ENCODE results near the gene SPTBN1.
"Not testable (repeated sequence)": the region's sequence is repeated elsewhere in the genome, so short reads cannot be mapped to it uniquely, and the experiment has no call there.

The SPTBN1 gene

GRCh38 chr2:54685263-54685775, 229.2 kb downstream of the SPTBN1 start:
- in situ Hi-C loops (cut with MboI; ENCODE audit: low sequenced_read_pairs), result no loop called here

DNA sequence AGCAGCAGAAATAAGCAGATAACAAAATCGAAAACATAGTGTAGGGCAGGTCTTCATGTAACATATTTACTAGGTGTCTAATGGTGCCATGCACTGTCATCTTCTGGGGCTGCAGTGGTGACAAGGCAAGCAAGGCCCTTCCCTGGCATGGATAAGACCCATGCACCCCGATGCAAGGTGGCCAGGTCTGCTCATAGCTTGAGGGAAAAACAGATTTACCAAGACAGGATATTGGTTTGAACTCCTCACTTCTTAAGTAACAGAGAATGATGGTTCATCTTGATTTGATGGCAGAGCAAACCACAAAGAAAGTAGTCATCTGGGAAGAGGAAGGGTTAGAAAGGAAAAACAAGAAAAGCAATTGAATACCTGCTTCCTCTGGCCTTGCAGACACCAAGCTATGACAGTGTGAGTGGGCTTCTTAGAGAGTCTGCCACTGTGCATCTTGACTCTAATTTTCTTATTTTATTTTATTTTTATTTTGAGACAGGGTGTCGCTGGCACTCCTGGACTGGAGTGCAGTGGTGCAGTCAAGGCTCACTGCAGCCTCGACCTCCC, 231.5 kb downstream of the SPTBN1 start:
- in situ Hi-C loops (cut with MboI; ENCODE audit: low sequenced_read_pairs), result no loop called here

DNA sequence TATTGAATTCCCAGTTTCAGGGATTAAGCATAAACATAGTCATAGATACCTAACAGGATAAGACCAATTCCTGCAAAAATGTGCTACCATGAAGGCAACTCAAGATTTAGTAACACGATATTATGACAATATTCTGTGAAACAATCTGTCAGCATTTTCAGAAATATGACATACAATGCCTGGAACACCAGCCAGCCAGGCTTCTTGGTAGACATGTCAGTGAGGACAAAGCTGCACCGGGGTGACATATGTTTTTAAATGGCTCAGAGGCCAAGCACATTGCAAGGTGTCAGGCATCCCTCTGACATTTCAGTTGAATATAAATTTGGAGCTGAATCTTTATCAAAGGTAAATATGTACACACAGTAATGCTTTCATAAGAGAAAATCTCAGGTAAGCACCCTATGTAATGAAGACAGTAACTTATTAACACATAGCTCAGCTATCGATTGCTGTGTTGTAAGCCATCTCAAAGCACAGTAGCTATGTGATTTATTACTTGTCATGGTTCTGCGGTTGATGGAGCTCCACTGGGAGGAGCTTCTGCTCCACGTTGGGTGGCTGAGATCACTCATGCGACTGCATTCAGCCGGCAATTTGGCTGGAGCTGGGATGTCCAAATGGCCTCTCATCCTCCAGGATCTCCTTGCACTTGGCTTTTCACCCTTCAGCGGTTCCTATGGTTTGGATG, 235.5 kb downstream of the SPTBN1 start:
- in situ Hi-C loops (cut with MboI; ENCODE audit: low sequenced_read_pairs), result no loop called here

- in situ Hi-C loops (cut with MboI; ENCODE audit: low sequenced_read_pairs), result no loop called here
Measured at GRCh38 chr2:54692556-54692955, 236.4 kb downstream of the SPTBN1 start.

DNA sequence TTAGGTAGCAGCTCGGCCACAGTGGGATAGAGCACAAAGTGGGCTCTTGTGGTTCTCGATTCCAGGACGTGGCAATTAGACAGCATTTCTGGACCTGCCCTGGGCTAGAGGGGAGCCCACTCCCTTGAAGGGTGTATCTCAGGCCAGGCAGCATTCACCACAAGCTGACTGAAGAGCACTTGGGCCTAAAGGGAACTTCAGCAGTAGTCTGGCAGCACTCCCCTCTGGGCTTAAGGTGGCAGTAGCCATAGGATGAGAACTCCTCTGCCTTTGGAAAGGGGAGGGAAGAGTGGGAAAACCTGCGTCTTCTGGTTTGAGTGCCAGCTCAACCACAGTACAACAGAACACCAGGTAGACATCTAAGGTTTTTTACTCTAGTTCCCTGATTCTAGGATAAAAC, 239.3 kb downstream of the SPTBN1 start:
- in situ Hi-C loops (cut with MboI; ENCODE audit: low sequenced_read_pairs), result no loop called here

GRCh38 chr2:54697934-54698333, 241.8 kb downstream of the SPTBN1 start:
- in situ Hi-C loops (cut with MboI; ENCODE audit: low sequenced_read_pairs), result no loop called here

GRCh38 chr2:54698926-54699325, 242.8 kb downstream of the SPTBN1 start:
- in situ Hi-C loops (cut with MboI; ENCODE audit: low sequenced_read_pairs), result not testable (repeated sequence)

- in situ Hi-C loops (cut with MboI; ENCODE audit: low sequenced_read_pairs), result loop anchor here (10.0 kb wide), 1 partner anchor 175 kb away; no protein-coding TSS in a partner anchor
Measured at GRCh38 chr2:54699665-54700064, 243.5 kb downstream of the SPTBN1 start.

- in situ Hi-C loops (cut with MboI; ENCODE audit: low sequenced_read_pairs), result loop anchor here (10.0 kb wide), 1 partner anchor 176 kb away; no protein-coding TSS in a partner anchor
Measured at GRCh38 chr2:54701029-54701428, 244.9 kb downstream of the SPTBN1 start.

DNA sequence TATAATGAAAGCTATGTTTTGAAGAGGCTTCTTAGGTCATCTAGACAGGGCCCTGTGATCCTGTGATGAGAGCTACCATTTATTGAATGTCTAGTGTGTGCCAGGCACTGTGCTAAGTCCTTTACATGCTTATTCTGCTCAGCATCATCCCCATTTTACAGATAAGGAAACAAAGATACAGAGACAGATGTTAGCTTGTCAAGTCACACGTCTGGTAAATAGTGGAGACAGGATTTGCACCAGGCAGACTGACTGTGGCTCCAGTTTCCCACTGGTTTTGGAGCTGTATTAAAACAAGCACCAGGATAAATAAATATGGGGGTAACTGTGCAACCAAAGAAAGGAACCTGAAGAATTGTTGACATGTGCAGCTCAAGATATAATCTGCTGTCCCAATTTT, 248.1 kb downstream of the SPTBN1 start:
- in situ Hi-C loops (cut with MboI; ENCODE audit: low sequenced_read_pairs), result loop anchor here (10.0 kb wide), 1 partner anchor 179 kb away; no protein-coding TSS in a partner anchor

GRCh38 chr2:54704688-54705605, 248.8 kb downstream of the SPTBN1 start:
- in situ Hi-C loops (cut with MboI; ENCODE audit: low sequenced_read_pairs), result loop anchor here (10.0 kb wide), 1 partner anchor 180 kb away; no protein-coding TSS in a partner anchor

DNA sequence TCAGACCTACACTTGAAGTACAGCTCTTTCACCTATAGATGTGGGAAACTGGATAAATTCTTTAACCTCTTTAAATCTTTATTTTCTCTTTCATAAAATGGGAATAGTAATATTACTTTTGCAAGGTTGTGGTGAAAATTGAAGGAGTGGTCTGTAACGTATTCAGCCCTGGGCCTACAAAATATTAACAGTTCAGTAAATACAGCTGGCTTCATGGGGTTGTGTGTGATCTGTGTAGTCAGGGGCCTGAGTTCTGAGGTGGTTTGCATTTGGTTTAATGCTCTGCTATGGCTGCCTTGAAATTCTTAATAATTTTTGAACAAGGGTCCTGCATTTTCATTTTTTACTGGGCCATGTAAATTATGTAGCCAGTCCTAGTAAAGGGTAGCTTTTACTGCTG, 250.5 kb downstream of the SPTBN1 start:
- in situ Hi-C loops (cut with MboI; ENCODE audit: low sequenced_read_pairs), result loop anchor here (10.0 kb wide), 1 partner anchor 182 kb away; no protein-coding TSS in a partner anchor

DNA sequence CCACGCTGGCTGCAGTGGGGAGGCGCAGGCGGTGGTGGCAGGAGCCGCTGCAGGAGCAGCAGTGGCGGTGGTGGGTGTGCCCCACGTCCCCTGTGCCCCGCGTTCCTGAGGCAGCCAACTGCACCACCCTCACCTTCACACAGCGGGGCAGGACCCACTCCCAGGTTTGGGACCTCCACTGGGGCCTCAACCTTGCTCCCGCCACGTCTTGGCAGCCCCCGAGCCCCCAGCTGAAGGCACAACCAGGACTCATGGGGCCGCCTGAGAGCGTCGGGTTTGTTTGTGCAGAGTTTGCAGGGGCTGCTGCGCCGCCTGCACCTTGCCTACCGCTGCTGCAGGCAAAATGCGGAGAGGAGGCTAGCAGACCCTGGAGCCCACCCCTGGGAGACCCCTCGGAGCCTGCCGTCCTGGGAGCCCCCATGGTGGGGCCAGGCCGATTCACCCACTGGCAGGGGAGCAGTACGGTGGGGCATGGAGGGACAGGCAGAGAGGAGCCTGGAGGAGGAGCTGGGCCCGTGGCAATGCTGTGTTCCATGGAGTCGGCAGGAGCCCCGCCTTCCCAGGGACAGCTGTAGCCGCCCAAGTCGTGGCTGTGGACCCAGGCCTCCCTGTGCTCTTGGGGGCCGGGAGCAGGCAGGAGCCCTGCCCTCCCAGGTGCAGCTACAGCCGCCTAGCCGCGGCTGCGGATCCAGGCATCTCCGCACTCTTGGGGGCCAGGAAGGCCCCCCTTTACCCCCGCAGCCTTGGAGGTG, 252.6 kb downstream of the SPTBN1 start:
- in situ Hi-C loops (cut with MboI; ENCODE audit: low sequenced_read_pairs), result loop anchor here (10.0 kb wide), 1 partner anchor 184 kb away; no protein-coding TSS in a partner anchor

DNA sequence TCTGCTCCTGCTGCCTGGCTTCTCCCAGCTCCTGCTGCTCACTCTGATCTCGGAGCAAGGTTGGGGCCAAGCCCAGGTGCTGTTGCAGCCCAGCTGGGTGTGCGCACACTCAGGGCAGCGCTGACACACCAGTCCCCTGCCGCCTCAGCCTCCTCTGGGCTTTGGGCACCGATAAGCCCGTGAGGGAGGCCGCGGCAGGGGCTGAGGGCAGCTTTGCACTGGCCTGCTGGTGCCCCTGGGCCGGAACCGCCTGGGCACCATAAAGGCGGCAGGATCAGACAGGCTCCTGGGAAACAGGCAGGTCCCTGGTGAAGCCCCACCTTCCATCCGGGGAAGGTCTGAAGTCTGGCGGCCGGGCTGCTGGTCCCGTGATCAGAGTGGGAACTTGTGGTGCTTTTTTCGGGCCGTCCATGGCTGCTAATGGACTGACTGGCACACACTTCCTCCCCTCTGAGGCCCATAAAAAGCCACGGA, 253.2 kb downstream of the SPTBN1 start:
- in situ Hi-C loops (cut with MboI; ENCODE audit: low sequenced_read_pairs), result loop anchor here (10.0 kb wide), 1 partner anchor 185 kb away; no protein-coding TSS in a partner anchor

GRCh38 chr2:54710216-54710615, 254.1 kb downstream of the SPTBN1 start:
- in situ Hi-C loops (cut with MboI; ENCODE audit: low sequenced_read_pairs), result no loop called here

- in situ Hi-C loops (cut with MboI; ENCODE audit: low sequenced_read_pairs), result no loop called here
Measured at GRCh38 chr2:54712516-54712915, 256.4 kb downstream of the SPTBN1 start.

- in situ Hi-C loops (cut with MboI; ENCODE audit: low sequenced_read_pairs), result no loop called here
Measured at GRCh38 chr2:54714996-54715395, 258.9 kb downstream of the SPTBN1 start.

- in situ Hi-C loops (cut with MboI; ENCODE audit: low sequenced_read_pairs), result no loop called here
Measured at GRCh38 chr2:54716375-54716774, 260.2 kb downstream of the SPTBN1 start.

GRCh38 chr2:54720563-54720962, 264.4 kb downstream of the SPTBN1 start:
- in situ Hi-C loops (cut with MboI; ENCODE audit: low sequenced_read_pairs), result no loop called here

All from HL-60/S4 treated with retinoic acid at 250 ng/mL for 4 days and 3 days (cell line).